A673 (cell line): Measurements from ENCODE around the gene TYSND1.

Source experiments
- CTCF ChIP-seq: fragments of 300-800, 200-600 bp; sonication (generic); conservative IDR thresholded peaks from 2 replicates; pipeline ENCODE4 v1.5.1; 2017; ENCODE audit warnings: low read depth, mild to moderate bottlenecking, antibody characterized with exemption, low read length, moderate library complexity, mixed read lengths
- EZH2 ChIP-seq: fragments of 200-600 bp; sonication (generic); IDR thresholded peaks from 2 replicates; pipeline ENCODE4 v1.6.1; 2017; ENCODE audit warnings: borderline replicate concordance, low read depth, mild to moderate bottlenecking, mixed read lengths, antibody characterized with exemption, low read length; ENCODE audit not compliant: poor library complexity, severe bottlenecking

DNA sequence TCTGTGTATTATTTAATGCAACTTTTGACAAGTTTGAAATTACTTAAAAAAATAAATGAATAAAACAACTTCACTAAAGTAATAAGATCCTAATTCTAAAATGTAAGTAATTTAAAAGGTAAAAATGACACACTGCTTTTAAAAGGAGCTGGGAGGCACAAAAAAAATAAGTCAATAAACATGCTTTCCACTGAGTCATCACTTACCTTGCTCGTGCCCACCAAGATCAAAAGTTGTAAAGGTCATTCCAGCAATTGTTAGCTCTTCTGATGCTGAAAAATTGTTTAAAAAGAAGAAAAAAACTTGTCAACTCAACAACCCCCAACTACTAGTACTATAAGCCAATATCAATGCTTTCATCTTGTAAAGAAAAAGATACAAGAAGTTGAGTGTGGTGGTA lies 14.3 kb upstream of the TYSND1 start:
- no peak for TF ChIP-seq EZH2
- no peak for TF ChIP-seq CTCF
